ENCODE measurements around the gene SIVA1. TPM values are rescaled to one million over a fixed set of nuclear protein-coding genes. Genes with fewer than 3 reads are reported as not detected.

The SIVA1 gene
- polyA plus RNA-seq, 12 donors: 39.2 to 76.0 (median 55.4) TPM; not detected in 1

GRCh38 chr14:104732355-104732804, 20.6 kb upstream of the SIVA1 start:
- DNase-seq: no peak

GRCh38 chr14:104732931-104733681, 19.8 kb upstream of the SIVA1 start:
- DNase-seq: no peak

GRCh38 chr14:104734051-104734587, 18.8 kb upstream of the SIVA1 start:
- no peak for DNase-seq

- DNase-seq: no peak
Measured at GRCh38 chr14:104734601-104734990, 18.4 kb upstream of the SIVA1 start.

- DNase-seq: no peak
Measured at GRCh38 chr14:104734991-104735779, 17.8 kb upstream of the SIVA1 start.

GRCh38 chr14:104735830-104736642, 16.9 kb upstream of the SIVA1 start:
- DNase-seq: peak; percentile 42

- no peak for DNase-seq
Measured at GRCh38 chr14:104738375-104739019, 14.4 kb upstream of the SIVA1 start.

GRCh38 chr14:104739026-104739425, 13.9 kb upstream of the SIVA1 start:
- DNase-seq: no peak

GRCh38 chr14:104739546-104740516, 13.1 kb upstream of the SIVA1 start:
- no peak for DNase-seq

- DNase-seq: no peak
Measured at GRCh38 chr14:104741108-104741802, 11.7 kb upstream of the SIVA1 start.

GRCh38 chr14:104741803-104742251, 11.1 kb upstream of the SIVA1 start:
- DNase-seq: no peak

GRCh38 chr14:104742586-104743455, 10.1 kb upstream of the SIVA1 start:
- DNase-seq: no peak

GRCh38 chr14:104743461-104744380, 9.2 kb upstream of the SIVA1 start:
- no peak for DNase-seq

GRCh38 chr14:104744484-104744883, 8.5 kb upstream of the SIVA1 start:
- no peak for DNase-seq

GRCh38 chr14:104745431-104745830, 7.5 kb upstream of the SIVA1 start:
- no peak for DNase-seq

GRCh38 chr14:104746071-104746545, 6.8 kb upstream of the SIVA1 start:
- DNase-seq: no peak

GRCh38 chr14:104746934-104747481, 5.9 kb upstream of the SIVA1 start:
- no peak for DNase-seq

Data from muscle of arm (tissue), 12 donors.